CD14-positive monocyte (primary cell): ENCODE results near the gene CARMIL1. TPM values are rescaled to one million over a fixed set of nuclear protein-coding genes. Genes with fewer than 3 reads are reported as not detected.

Experiments
- DNase-seq, 3 donors: peaks; one replicate each; pipeline ENCODE4 v3.0.0-alpha.2; 2011 to 2022
- H2AFZ ChIP-seq: 2 replicates; pipeline ENCODE4 v1.6.0; 2012; ENCODE audit warnings: mild to moderate bottlenecking, low read depth, low read length, inconsistent platforms; ENCODE audit not compliant: insufficient read depth, poor library complexity, severe bottlenecking
- H3K27ac ChIP-seq, 2 donors: 1 replicate in 1 of 2; 2 replicates in 1 of 2; pipeline ENCODE4 v1.5.1; 2012 to 2013; ENCODE audit warnings: low read length in 2 of 2, control low read depth in 1 of 2, inconsistent platforms in 1 of 2, low read depth in 1 of 2, mild to moderate bottlenecking in 1 of 2
- H3K27me3 ChIP-seq, 2 donors: one replicate each; pipeline versions ENCODE4 v1.6.0 to v1.6.1; 2011 to 2013; ENCODE audit warnings: low read length in 2 of 2; ENCODE audit not compliant: control insufficient read depth in 2 of 2, insufficient read depth in 2 of 2
- H3K36me3 ChIP-seq, 2 donors: replicated peaks in 1 of 2; 1 replicate in 1 of 2; 2 replicates in 1 of 2; pipeline versions ENCODE4 v1.5.1 to v1.6.1; 2012 to 2013; ENCODE audit warnings: low read length in 2 of 2, control low read depth in 1 of 2, inconsistent platforms in 1 of 2, mild to moderate bottlenecking in 1 of 2; ENCODE audit not compliant: insufficient read depth in 2 of 2, control insufficient read depth in 1 of 2
- H3K4me1 ChIP-seq, 2 donors: 1 replicate in 1 of 2; 2 replicates in 1 of 2; pipeline versions ENCODE4 v1.5.1 to v1.6.1; 2012 to 2013; ENCODE audit warnings: low read length in 2 of 2, control low read depth in 1 of 2, inconsistent platforms in 1 of 2, mild to moderate bottlenecking in 1 of 2, moderate library complexity in 1 of 2; ENCODE audit not compliant: insufficient read depth in 2 of 2, control insufficient read depth in 1 of 2
- H3K4me2 ChIP-seq: replicated peaks from 2 replicates; pipeline ENCODE3; 2012; ENCODE audit warnings: low read length, moderate library complexity, mild to moderate bottlenecking; ENCODE audit not compliant: poor library complexity, severe bottlenecking; ENCODE audit errors: extremely low read depth
- H3K4me3 ChIP-seq, 3 experiments: fragments of 200-600 bp in 1 of 3; sonication (generic) in 1 of 3; replicated peaks in 1 of 3; 1 replicate in 2 of 3; 2 replicates in 1 of 3; pipeline ENCODE4 v1.5.1; 2011 to 2013; ENCODE audit warnings: low read length in 3 of 3, mild to moderate bottlenecking in 3 of 3, control low read depth in 2 of 3, low read depth in 2 of 3, inconsistent platforms in 1 of 3, moderate library complexity in 1 of 3
- H3K79me2 ChIP-seq: 2 replicates; pipeline ENCODE4 v1.6.0; 2012; ENCODE audit warnings: mild to moderate bottlenecking, control low read depth, inconsistent platforms, low read length, moderate library complexity; ENCODE audit not compliant: insufficient read depth
- H3K9ac ChIP-seq: 2 replicates; pipeline ENCODE4 v1.6.0; 2017; ENCODE audit warnings: low read length, mild to moderate bottlenecking; ENCODE audit not compliant: insufficient read depth, poor library complexity, severe bottlenecking
- H3K9me3 ChIP-seq, 2 donors: replicated peaks in 1 of 2; 1 replicate in 1 of 2; 2 replicates in 1 of 2; pipeline versions ENCODE4 v1.5.1 to v1.6.1; 2012 to 2013; ENCODE audit warnings: low read length in 2 of 2, control low read depth in 1 of 2; ENCODE audit not compliant: control insufficient read depth in 1 of 2, insufficient read depth in 1 of 2
- H4K20me1 ChIP-seq: 2 replicates; pipeline ENCODE4 v1.6.0; 2012; ENCODE audit warnings: mild to moderate bottlenecking, low read length, control low read depth, moderate library complexity; ENCODE audit not compliant: insufficient read depth
- H3K27ac Mint-ChIP-seq, 7 donors: one replicate each; pipeline ENCODE4 v1.8.0; 2020; ENCODE audit warnings: mild to moderate bottlenecking in 7 of 7, mixed read lengths in 7 of 7, moderate library complexity in 6 of 7, inconsistent platforms in 2 of 7
- H3K27me3 Mint-ChIP-seq, 3 donors: one replicate each; pipeline ENCODE4 v1.8.0; 2021 to 2022; ENCODE audit warnings: low read depth in 3 of 3, mild to moderate bottlenecking in 3 of 3, mixed read lengths in 3 of 3, moderate library complexity in 3 of 3, inconsistent platforms in 1 of 3
- H3K36me3 Mint-ChIP-seq, 2 donors: one replicate each; pipeline ENCODE4 v1.8.0; 2020; ENCODE audit warnings: mixed read lengths in 2 of 2, inconsistent platforms in 1 of 2, mild to moderate bottlenecking in 1 of 2
- H3K4me1 Mint-ChIP-seq: one replicate; pipeline ENCODE4 v1.8.0; 2020; ENCODE audit warnings: mild to moderate bottlenecking, mixed read lengths
- H3K4me3 Mint-ChIP-seq, 2 donors: one replicate each; pipeline ENCODE4 v1.8.0; 2020; ENCODE audit warnings: mild to moderate bottlenecking in 2 of 2, mixed read lengths in 2 of 2, moderate library complexity in 1 of 2
- H3K9me3 Mint-ChIP-seq, 7 donors: one replicate each; pipeline ENCODE4 v1.8.0; 2020 to 2022; ENCODE audit warnings: mixed read lengths in 7 of 7, mild to moderate bottlenecking in 6 of 7, moderate library complexity in 6 of 7, inconsistent platforms in 2 of 7
- CTCF ChIP-seq: fragments of 200-600 bp; IDR thresholded peaks from one replicate; pipeline ENCODE4 v1.8.0; 2022; ENCODE audit warnings: antibody characterized with exemption, mild to moderate bottlenecking
- WGBS: methylation state at CpG from one replicate; pipeline ENCODE4 v1.1.5; 2013; ENCODE audit warnings: missing lambda C conversion rate; ENCODE audit not compliant: insufficient coverage; 5-methylcytosine and 5-hydroxymethylcytosine counted together
- intact Hi-C, 2 donors: fragments of 100-400 bp; cut with micrococcal nuclease; formaldehyde crosslinking; loops; one replicate each; pipeline versions ENCODE4 v1.15.0 to v1.15.1; 2023
- polyA plus RNA-seq, 3 donors: library from polyadenylated mRNA; depleted of rRNA in 1 of 3; unstranded in 2 of 3; stranded (reverse) in 1 of 3; fragments of 300-500 nt in 2 of 3; fragments of >200 nt in 1 of 3; fragmentation: Illumina TruSeq in 2 of 3; gene quantifications; 1 replicate in 2 of 3; 2 replicates in 1 of 3; pipeline ENCODE4 v1.2.3, GENCODE V29; 2012 to 2021

CARMIL1 gene
- polyA plus RNA-seq, 3 donors, result 0.30 to 0.49 (median 0.41) TPM

- Mint-ChIP-seq H3K4me3 (peak overlapping the region in 1 of 2 donors; percentile 65), H3K27me3 (no peaks in the 10 kb centered on the region), H3K4me1 (peaks cover 65% of the 10 kb centered on the region), H3K9me3 (peaks cover 6 to 25% (median 15%) of the 10 kb centered on the region in 7 donors), H3K27ac (peak overlapping the region; percentile 82 to 94 (median 88)), H3K36me3 (peaks cover 19 to 28% of the 10 kb centered on the region in 2 donors)
- Histone ChIP-seq H4K20me1 (no peaks in the 10 kb centered on the region), H3K4me1 (peaks cover 52 to 70% of the 10 kb centered on the region in 2 donors), H3K4me2 (peak overlapping the region; percentile 48), H3K36me3 (peaks cover 5 to 11% of the 10 kb centered on the region in 2 donors), H2AFZ (no peak overlapping the region), H3K4me3 (peak overlapping the region in 1 of 3 experiments; percentile 26), H3K9ac (no peak overlapping the region), H3K27me3 (no peaks in the 10 kb centered on the region), H3K79me2 (peaks cover 62% of the 10 kb centered on the region), H3K27ac (peak overlapping the region; percentile 15 to 83), H3K9me3 (peaks cover 7 to 9% of the 10 kb centered on the region in 2 donors)
- no peak for TF ChIP-seq CTCF
- DNase-seq, result peak; percentile 68 to 81 (median 78)
- WGBS, result no CpG with 5 or more reads among the region's 2 CpGs
- intact Hi-C loops, result no loop called here
These were observed 167.8 kb downstream of the CARMIL1 start for GRCh38 chr6:25446830-25447569.

- H3K36me3 ChIP-seq, result peaks cover 5 to 11% of the 10 kb centered on the region in 2 donors
- no peak for TF ChIP-seq CTCF
- H3K27ac ChIP-seq, result peak overlapping the region; percentile 40 to 83
- peak overlapping the region; percentile 48 for H3K4me2 ChIP-seq
- peaks cover 62% of the 10 kb centered on the region for H3K79me2 ChIP-seq
- no peaks in the 10 kb centered on the region for H3K27me3 Mint-ChIP-seq
- no peak overlapping the region for H3K9ac ChIP-seq
- H2AFZ ChIP-seq, result no peak overlapping the region
- no peaks in the 10 kb centered on the region for H3K27me3 ChIP-seq
- peak; percentile 70 to 93 (median 86) for DNase-seq
- peaks cover 19 to 28% of the 10 kb centered on the region in 2 donors for H3K36me3 Mint-ChIP-seq
- H3K4me3 Mint-ChIP-seq, result peak overlapping the region; percentile 32 to 47
- intact Hi-C loops, result no loop called here
- H3K9me3 ChIP-seq, result peaks cover 7 to 9% of the 10 kb centered on the region in 2 donors
- H3K27ac Mint-ChIP-seq, result peak overlapping the region; percentile 82 to 94 (median 88)
- H4K20me1 ChIP-seq, result no peaks in the 10 kb centered on the region
- peaks cover 52 to 73% of the 10 kb centered on the region in 2 donors for H3K4me1 ChIP-seq
- H3K9me3 Mint-ChIP-seq, result peaks cover 6 to 25% (median 15%) of the 10 kb centered on the region in 7 donors
- 0% methylated on average over 1 of the region's 1 CpG for WGBS
- H3K4me3 ChIP-seq, result peak overlapping the region in 1 of 3 experiments; percentile 53
- peaks cover 64% of the 10 kb centered on the region for H3K4me1 Mint-ChIP-seq
These were observed 168.4 kb downstream of the CARMIL1 start for GRCh38 chr6:25447570-25447929.
